Measurements from ENCODE around the gene GDF11. TPM values are rescaled to one million over a fixed set of nuclear protein-coding genes. Genes with fewer than 3 reads are reported as not detected.

Gene GDF11
- total RNA-seq, 1 experiment from 2014 or later: 9.4 TPM

- ChIA-PET CTCF (no interaction called here), POLR2A (ENCODE audit: unreplicated experiment) (no interaction called here)
- Histone ChIP-seq H3K4me3 (no peak overlapping the region), H3F3A (ENCODE audit: insufficient read depth, low read depth) (no peaks in the 10 kb centered on the region), H3K27me3 (ENCODE audit: insufficient read depth, low read depth) (peaks cover 44% of the 10 kb centered on the region), H3K4me2 (no peak overlapping the region), H3K9me3 (ENCODE audit: insufficient read depth, low read depth) (no peaks in the 10 kb centered on the region), H3K27ac (no peak overlapping the region), H3K9me2 (ENCODE audit: insufficient read depth) (no peaks in the 10 kb centered on the region), H2AFZ (no peak overlapping the region), H3K4me1 (replicated peaks; ENCODE audit: insufficient read depth) (no peaks in the 10 kb centered on the region), H4K20me1 (ENCODE audit: insufficient read depth) (no peaks in the 10 kb centered on the region), H3K79me2 (ENCODE audit: low read depth) (no peaks in the 10 kb centered on the region), H3K36me3 (ENCODE audit: low read depth) (no peaks in the 10 kb centered on the region)
- no TSS peak for BruUV-seq (replicated peaks)
- TF ChIP-seq EZH2 (IDR thresholded peaks at IDR 0.05; ENCODE audit: low read depth): no peak
- no peak for TF ChIP-seq CTCF (conservative IDR thresholded peaks at IDR 0.05)
- intact Hi-C loops (cut with micrococcal nuclease; ENCODE audit: unreplicated experiment): no loop called here
- no peak for DNase-seq
These were observed 46.0 kb upstream of the GDF11 start for GRCh38 chr12:55696796-55697462.

GRCh38 chr12:55697686-55698085, 45.2 kb upstream of the GDF11 start:
- H3K4me2 ChIP-seq: no peak overlapping the region
- TF ChIP-seq EZH2 (IDR thresholded peaks at IDR 0.05; ENCODE audit: low read depth): no peak
- no peak for TF ChIP-seq CTCF (conservative IDR thresholded peaks at IDR 0.05)
- no peak for DNase-seq
- no peaks in the 10 kb centered on the region for H3F3A ChIP-seq (ENCODE audit: insufficient read depth, low read depth)
- H3K27me3 ChIP-seq (ENCODE audit: insufficient read depth, low read depth): peaks cover 44% of the 10 kb centered on the region
- no peaks in the 10 kb centered on the region for H3K9me2 ChIP-seq (ENCODE audit: insufficient read depth)
- no peaks in the 10 kb centered on the region for H4K20me1 ChIP-seq (ENCODE audit: insufficient read depth)
- H3K4me3 ChIP-seq: no peak overlapping the region
- H3K9me3 ChIP-seq (ENCODE audit: insufficient read depth, low read depth): no peaks in the 10 kb centered on the region
- no peaks in the 10 kb centered on the region for H3K79me2 ChIP-seq (ENCODE audit: low read depth)
- ChIA-PET CTCF (no interaction called here), POLR2A (ENCODE audit: unreplicated experiment) (no interaction called here)
- no peaks in the 10 kb centered on the region for H3K4me1 ChIP-seq (replicated peaks; ENCODE audit: insufficient read depth)
- no peaks in the 10 kb centered on the region for H3K36me3 ChIP-seq (ENCODE audit: low read depth)
- BruUV-seq (replicated peaks): no TSS peak
- H2AFZ ChIP-seq: no peak overlapping the region
- intact Hi-C loops (cut with micrococcal nuclease; ENCODE audit: unreplicated experiment): no loop called here
- H3K27ac ChIP-seq: no peak overlapping the region

GRCh38 chr12:55698241-55698955, 44.5 kb upstream of the GDF11 start:
- Histone ChIP-seq H3F3A (ENCODE audit: insufficient read depth, low read depth) (no peaks in the 10 kb centered on the region), H3K4me2 (no peak overlapping the region), H3K79me2 (ENCODE audit: low read depth) (no peaks in the 10 kb centered on the region), H3K4me1 (replicated peaks; ENCODE audit: insufficient read depth) (no peaks in the 10 kb centered on the region), H2AFZ (no peak overlapping the region), H3K27ac (no peak overlapping the region), H3K27me3 (ENCODE audit: insufficient read depth, low read depth) (peaks cover 47% of the 10 kb centered on the region), H3K9me2 (ENCODE audit: insufficient read depth) (no peaks in the 10 kb centered on the region), H3K36me3 (ENCODE audit: low read depth) (no peaks in the 10 kb centered on the region), H3K9me3 (ENCODE audit: insufficient read depth, low read depth) (no peaks in the 10 kb centered on the region), H4K20me1 (ENCODE audit: insufficient read depth) (no peaks in the 10 kb centered on the region), H3K4me3 (no peak overlapping the region)
- TF ChIP-seq EZH2 (IDR thresholded peaks at IDR 0.05; ENCODE audit: low read depth): no peak
- no peak for TF ChIP-seq CTCF (conservative IDR thresholded peaks at IDR 0.05)
- intact Hi-C loops (cut with micrococcal nuclease; ENCODE audit: unreplicated experiment): no loop called here
- POLR2A ChIA-PET (ENCODE audit: unreplicated experiment): no interaction called here
- DNase-seq: no peak
- BruUV-seq (replicated peaks): no TSS peak
- CTCF ChIA-PET: no interaction called here

All from PC-9 (cell line).